GM12892 (cell line): ENCODE measurements around the gene NVL.

ENCODE experiments used
- DNase-seq: peaks from one replicate; pipeline ENCODE4 v3.0.0; 2011; ENCODE audit not compliant: insufficient read length
- FAIRE-seq: peaks from 2 replicates; lab custom pipeline; 2011; peaks lifted over from hg19 to GRCh38; lab: Jason Lieb, UNC
- POLR2A ChIP-seq: IDR thresholded peaks from 2 replicates; pipeline ENCODE4 v1.6.1; 2011; ENCODE audit warnings: low read depth, low read length, control low read depth
- POLR2AphosphoS5 ChIP-seq: IDR thresholded peaks from 2 replicates; pipeline ENCODE4 v1.6.1; 2011; ENCODE audit warnings: low read depth, low read length, control low read depth
- TAF1 ChIP-seq: IDR thresholded peaks from 2 replicates; pipeline ENCODE4 v1.6.1; 2011; ENCODE audit warnings: low read depth, mild to moderate bottlenecking, control low read depth, low read length, borderline replicate concordance

Gene NVL

DNA sequence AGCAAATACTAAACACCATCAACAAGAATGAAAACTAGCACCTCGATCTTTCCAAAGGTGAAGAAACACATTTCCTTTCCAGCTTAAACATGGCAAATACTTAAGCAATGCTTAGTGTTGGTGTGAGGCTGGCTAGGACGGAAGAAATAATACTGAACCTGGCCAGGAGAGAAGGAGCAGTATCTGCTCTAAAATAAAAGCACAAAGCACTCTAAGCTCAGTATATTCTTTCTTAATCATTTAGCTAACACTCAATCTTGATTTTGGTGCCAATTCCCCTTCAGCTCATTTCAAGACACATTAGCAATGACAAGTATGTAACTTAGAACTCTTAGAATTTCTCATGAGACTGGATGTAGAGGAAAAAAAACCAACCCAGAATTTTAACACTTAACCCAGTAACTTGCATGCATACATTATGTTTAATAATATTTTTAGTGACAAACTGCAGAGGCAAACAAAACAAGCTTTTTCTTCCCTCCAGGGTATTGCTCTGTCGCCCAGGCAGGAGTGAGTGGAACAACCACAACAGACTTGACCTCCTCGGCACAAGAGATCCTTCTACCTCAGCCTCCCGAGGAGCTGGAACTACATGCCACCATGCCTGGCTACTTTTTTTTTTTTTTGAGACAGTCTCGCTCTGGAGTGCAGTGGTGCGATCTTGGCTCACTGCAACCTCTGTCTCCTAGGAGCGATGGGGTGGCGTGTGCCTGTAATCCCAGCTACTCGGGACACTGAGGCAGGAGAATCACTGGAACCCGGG lies 92.7 kb downstream of the NVL start:
- DNase-seq, result no peak
- no peak for FAIRE-seq
- TF ChIP-seq TAF1 (no peak), POLR2AphosphoS5 (no peak), POLR2A (no peak)

DNA sequence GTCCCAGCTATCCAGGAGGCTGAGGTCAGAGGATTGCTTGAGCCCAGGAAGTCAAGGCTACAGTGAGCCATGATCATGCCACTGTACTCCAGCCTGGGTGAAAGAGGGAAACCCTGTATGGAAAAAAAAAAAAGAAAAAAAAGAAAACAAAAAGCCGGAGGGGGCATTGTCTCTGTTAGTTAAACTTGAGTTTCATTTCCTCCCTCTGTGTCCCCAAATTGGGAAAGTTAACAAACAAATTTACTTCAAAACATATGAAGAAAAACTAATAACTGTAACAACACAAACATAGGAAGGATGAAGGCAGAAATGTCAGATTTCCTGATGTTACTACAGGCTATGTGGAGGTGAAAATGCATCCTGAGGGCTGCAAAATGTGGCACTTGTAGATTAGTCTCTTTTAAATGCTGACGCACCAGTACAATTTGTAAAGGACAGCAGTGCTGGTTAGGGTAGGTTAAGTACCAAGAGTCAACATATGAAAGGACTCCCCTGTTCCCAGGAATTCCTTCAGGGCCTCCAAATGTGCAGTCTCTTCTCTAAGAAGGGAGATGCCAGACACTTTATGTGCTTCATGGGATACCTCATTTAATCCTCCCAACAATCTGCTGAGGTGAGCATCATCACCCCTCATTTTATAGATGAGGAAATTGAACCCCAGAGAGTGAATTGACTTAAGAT lies 94.0 kb downstream of the NVL start:
- TF ChIP-seq TAF1 (no peak), POLR2AphosphoS5 (no peak), POLR2A (no peak)
- no peak for DNase-seq
- FAIRE-seq, result no peak

DNA sequence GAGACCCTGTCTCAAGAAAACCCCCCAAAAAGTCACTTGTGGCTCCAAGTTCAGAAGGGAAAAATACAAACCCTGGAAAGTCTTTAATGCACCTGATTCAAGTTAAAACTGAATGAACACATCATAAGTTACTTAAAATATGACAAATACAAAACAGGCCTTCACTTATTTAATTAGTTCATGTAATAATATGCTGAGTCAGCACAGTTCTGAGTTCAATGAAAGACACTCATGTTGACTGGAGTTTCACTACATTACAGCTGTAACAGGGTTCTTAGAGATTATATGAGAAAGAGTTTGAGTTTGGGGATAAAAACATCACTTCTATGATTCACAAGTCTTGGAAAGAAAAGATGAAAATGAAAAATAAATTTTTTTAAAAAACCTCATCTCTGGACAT lies 96.0 kb downstream of the NVL start:
- FAIRE-seq (no peak), DNase-seq (no peak)
- TF ChIP-seq POLR2AphosphoS5, result no peak
- no peak for TF ChIP-seq TAF1
- TF ChIP-seq POLR2A, result no peak

DNA sequence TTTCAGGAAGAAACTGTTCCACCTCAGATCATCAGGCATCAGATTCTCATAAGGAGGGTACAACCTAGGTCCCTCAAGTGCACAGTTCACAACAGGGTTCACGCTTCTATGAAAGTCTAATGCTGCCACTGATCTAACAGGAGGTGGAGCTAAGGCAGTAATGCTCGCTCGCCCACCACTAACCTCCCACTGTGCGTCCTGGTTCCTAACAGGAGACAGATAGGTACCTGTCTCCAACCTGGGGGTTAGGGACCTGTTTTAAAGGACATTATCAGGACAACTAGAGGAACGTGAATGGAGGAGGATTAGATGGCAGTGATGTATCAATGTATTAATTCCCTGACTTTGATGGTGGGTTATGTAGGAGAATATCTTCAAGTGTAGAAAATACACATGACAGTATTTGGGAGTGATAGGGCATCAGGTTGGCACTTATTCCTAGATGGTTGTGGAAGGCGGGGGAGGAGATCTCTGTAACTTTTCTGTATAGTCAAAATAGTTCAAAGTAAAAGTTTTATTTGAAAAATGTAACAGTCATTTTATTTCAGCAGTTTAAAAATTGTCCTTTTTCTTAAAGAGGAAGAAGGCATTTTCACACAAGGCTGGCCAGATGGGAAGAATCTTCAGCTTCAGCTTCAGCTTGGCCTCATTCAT lies 103.0 kb downstream of the NVL start:
- DNase-seq, result no peak
- no peak for FAIRE-seq
- no peak for TF ChIP-seq TAF1
- TF ChIP-seq POLR2AphosphoS5, result no peak
- TF ChIP-seq POLR2A, result no peak

DNA sequence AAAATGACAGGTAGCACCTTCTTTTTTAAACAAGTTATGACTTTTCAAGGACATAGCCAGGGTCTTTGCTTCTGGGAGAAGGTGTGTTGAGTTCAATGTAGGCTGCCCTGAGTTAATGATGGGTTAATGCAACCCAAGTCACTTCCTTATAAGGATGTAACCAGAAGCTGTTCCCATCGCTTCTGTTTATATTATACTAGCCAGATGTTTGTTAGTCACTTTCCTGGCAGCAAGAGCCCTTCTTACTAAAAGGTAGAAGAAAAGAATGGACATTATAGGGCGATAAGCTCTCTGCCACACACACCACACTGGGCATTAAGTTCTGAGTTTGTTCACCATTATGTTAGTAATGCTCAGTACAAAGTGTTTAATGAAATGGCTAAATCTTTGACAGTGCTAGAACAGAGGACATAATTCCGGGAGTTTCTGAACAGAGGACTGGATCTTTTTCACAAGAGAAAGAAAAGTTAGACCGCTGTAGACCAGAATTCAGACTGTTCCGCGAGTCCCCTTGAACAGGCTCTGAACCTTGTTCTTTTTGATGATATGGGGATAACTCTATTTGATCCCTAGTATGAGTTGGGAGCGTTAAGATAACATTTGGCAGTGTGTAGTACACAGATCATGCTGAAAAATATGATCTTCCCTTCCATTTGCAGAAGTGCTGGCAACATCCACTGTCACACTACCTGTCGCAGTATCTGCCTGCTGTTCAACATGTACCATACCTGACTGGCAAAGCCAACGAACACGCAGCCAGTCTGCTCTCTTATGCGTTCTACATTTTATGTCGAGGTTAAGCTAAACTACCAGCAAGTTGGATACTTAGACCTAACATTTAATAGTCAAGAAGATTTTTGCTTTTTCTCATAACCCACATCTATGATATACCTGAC lies 105.9 kb downstream of the NVL start:
- no peak for FAIRE-seq
- TF ChIP-seq TAF1, result no peak
- no peak for TF ChIP-seq POLR2AphosphoS5
- no peak for TF ChIP-seq POLR2A
- no peak for DNase-seq

DNA sequence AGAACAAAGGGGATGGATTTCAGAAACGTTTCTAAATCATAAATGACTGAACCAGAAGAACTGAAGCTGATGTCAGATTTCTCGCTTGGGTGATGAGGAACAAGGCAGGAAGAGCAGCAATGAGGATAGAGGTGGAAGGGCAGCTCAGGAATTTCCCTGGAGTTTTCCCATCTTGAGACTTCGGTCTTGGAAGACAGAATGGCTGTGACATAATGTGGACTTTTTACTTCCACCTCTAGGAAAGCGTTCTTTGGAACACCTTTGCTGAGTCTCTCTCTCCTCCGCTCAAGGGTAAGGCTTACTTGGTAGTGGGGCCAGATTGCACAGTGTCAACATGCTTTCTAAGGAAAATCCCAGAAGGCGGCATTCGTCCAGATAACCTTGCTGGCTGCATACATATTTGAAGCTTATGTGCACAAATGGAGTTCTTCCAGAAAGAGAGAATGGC lies 110.3 kb downstream of the NVL start:
- no peak for DNase-seq
- TF ChIP-seq TAF1, result no peak
- no peak for TF ChIP-seq POLR2AphosphoS5
- TF ChIP-seq POLR2A, result no peak
- FAIRE-seq, result no peak

DNA sequence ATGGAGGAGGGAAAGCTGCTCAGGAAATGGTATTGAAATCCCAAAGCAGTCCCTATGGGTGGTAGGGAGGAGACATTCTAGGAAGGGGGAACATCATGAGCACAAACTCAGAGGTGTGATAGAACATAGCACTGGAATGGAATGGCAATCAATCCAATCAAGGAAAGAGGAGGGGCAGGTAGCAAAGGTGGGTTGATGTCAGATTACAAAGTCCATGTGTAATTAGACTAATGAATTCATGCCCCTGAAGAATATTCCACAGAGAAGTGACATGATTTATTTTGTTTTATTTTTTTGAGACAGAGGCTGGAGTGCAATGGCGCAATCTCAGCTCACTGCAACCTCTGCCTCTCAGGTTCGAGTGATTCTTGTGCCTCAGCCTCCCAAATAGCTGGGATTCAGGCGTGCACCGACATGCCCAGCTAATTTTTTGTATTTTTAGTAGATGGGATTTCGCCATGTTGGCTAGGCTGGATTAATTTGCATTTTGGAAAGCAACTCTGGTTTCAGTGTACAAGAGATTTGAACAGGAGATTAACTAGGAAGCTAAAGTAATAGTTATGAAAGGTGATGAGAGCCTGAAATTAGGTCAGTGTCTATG lies 110.9 kb downstream of the NVL start:
- TF ChIP-seq POLR2A, result no peak
- no peak for TF ChIP-seq TAF1
- TF ChIP-seq POLR2AphosphoS5, result no peak
- FAIRE-seq, result no peak
- DNase-seq, result no peak

DNA sequence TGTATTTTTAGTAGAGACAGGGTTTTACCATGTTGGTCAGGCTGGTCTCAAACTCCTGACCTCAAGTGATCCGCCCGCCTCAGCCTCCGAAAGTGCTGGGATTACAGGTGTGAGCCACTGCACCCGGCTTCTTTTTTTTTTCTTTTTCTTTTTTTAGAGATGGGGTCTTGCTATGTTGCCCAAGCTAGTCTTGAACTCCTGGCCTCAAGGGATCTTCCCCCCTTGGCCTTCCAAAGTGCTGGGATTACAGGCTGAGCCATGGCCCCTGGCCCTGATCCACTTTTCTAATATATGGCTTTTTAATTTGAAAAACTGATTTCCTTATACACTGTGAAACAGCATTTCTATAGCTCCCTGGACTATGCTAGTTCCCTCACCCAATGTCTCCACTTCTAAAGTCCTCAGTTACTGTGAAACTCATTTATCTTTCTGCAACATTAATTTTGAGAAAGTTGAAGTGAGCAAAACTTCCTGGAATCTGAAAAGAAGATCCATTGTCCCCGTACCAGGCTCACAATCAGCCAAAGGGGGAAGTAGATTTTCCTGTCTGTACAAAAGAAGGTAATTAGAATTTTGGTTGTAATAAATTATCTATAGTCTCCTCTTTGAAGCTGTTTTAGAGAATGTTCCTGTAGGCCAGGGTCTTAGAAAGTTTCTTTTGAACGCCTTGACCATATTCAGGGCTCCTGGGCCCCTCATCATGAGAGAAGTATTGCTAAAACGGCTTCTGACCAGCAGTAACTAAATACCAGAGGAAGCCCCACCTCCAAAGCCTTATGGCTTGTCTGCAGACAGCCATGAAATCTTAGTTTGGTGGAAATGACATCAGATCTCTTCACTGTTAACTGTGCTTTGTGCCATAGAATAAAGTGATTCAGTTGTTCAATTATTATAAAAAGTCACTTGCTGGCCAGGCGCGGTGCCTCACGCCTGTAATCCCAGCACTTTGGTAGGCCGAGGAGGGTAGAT lies 112.0 kb downstream of the NVL start:
- DNase-seq (no peak), FAIRE-seq (no peak)
- TF ChIP-seq POLR2A (no peak), TAF1 (no peak), POLR2AphosphoS5 (no peak)

DNA sequence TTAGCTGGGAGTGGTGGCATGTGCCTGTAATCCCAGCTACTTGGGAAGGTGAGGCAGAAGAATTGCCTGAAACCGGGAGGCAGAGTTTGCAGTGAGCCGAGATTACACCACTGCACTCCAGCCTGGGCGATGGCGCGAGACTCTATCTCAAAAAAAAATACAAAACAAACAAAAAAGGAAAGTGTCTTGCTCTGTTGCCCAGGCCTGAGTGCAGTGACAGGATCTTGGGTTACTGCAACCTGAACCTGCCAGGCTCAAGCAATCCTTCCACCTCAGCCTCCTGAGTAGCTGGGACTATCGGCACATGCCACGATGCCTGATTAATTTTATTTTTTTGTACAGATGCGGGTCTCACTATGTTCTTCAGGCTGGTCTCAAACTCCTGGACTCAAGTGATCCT lies 113.6 kb downstream of the NVL start:
- DNase-seq, result no peak
- FAIRE-seq, result no peak
- no peak for TF ChIP-seq POLR2A
- no peak for TF ChIP-seq POLR2AphosphoS5
- no peak for TF ChIP-seq TAF1
